Hematopoietic multipotent progenitor cell treated with erythropoietin and hydrocortisone succinate and interleukin-3 and kit ligand, for 8 days (in vitro differentiated cells): ENCODE data around the gene DHX36.
A peak's percentile ranks its signal among the peaks of the same experiment; 100 is the strongest.

ENCODE experiments used
- DNase-seq: peaks from one replicate; pipeline ENCODE4 v3.0.0-alpha.2; 2015

DHX36 gene

DNA sequence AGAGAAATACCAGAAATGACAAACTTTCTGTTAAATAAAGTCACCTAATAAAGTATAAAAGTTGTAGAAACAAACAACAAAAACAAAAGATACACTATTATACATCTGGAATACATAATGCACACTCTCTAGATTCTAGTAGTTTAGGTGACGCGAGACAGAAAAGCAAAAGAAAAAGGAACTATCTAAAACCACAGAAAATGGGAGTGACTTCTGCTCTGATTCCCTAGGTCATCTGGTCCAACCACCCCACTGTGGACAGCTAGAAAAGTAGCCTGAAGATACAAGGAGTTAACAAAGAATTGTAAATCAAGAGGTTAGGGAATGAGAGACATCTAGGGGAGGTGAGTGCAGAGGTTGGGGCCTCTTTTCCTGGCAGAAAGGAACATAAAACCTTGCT lies 39.1 kb downstream of the DHX36 start:
- DNase-seq: no peak

DNA sequence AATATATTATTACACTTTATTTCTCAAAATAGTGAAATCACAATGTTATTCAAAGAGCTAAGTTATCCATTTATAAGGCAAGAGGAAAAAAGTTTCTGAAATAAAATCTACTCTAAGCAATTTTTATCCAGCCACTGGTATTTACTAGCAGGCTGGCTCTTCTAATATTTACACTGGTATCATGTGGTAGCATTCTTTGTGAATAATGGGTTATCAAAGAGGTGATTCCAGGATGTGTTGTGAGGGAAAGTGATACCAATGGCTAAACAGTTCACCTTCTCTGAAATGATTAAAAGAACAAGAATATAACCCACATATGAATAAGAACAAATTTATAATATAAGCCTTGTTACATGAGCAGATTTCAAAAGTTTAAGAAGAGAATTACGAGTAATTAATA lies 44.1 kb downstream of the DHX36 start:
- no peak for DNase-seq

DNA sequence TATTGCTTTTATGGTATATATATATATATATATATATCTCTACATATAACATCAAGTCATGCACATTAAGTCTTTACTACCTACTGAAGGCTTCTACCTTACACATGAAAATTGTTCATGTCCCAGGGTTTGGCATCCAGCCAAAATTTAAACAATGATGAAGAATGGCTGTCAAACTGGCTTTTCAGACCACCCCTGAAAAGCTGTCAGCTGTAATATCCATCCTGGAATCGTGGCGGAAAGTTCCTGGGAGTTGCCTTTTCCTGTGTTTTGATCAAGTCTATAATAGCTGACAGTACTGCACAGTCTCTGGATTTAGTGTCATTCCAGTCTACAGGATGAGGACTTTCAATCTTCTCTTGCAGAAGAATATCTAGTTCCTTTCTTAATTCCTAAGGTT lies 48.3 kb downstream of the DHX36 start:
- peak; percentile 27 for DNase-seq

GRCh38 chr3:154275292-154275691 lies 49.0 kb downstream of the DHX36 start:
- peak; percentile 51 for DNase-seq

DNA sequence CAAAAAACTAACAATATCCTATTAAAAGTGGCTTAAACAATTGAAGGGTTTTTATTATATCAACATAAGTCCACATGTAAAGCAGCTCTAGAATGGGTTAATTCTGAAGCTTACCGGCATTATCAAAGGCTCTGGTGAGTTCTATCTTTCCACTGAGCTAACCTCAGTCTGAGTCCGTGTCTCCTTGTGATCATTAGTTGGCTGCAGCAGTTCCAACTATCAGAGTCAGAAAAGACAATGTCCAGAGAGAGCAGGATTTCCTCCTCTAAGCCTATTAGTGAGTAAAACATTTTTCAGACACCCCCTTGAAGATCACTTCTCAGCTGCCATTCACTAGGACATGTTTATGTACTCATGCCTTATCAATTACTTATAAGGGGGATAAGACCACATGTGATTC lies 49.9 kb downstream of the DHX36 start:
- DNase-seq: no peak

GRCh38 chr3:154273381-154273780 lies 50.9 kb downstream of the DHX36 start:
- DNase-seq: no peak

GRCh38 chr3:154254527-154254926 lies 69.8 kb downstream of the DHX36 start:
- DNase-seq: no peak

DNA sequence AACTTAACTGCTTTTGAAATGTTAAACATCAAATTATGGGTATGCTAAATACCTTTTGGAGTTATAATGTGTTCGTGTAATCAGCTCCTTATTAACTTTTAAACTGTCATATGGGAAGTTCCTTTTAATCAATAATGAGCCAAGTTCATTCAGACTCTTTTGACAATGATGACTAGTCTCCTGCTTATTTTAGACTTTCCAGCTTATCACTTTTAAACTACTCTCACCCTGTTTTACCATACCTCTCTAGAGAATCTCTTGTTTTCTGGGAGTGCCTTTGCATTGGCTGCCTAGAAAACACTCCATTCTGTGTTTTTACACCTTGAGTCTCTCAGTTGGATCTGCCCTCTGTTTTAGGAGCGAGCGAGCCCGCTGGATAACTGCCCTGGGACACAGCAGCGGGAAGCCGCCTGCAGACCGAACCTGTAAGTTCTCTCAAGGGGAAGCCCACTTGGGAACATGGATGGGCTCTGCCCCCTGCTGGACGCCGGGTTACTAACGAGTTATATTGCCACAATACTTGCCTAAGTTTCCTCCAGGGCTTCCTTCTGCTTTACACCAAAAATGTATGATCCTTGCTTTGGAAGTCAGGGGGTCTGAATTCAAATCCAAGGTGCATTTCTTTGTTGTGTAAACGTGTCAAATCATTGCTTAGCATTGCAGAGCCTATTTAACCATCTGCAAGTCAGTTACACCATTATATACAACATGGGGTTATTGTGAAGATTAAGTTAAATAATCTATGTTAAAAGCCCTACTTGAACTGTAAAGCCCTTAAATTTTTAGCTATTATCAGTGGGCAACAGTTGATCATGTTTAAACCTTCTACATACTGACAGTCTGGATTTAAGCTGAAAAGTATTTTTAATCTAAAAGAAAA lies 71.3 kb downstream of the DHX36 start:
- peak; percentile 87 for DNase-seq

GRCh38 chr3:154251610-154252009 lies 72.7 kb downstream of the DHX36 start:
- no peak for DNase-seq

DNA sequence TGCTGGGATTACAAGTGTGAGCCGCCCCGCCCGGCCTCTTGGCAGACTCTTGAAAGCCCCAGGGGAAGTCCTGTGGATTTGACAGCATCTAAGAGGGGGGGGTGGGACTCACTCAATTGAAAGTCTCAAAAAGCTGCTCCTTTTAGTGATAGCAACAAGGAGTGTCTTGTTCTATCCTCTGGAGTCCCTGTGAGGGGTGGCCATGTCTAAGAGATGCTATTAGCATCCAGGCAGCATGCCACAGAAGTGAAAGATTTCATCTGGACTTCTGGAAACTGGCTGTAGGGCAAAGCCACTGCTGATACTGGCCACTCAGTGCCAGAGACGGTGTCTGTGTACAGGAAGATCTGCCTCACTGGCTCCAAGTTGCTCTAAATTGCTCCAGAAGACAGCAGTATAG lies 74.0 kb downstream of the DHX36 start:
- DNase-seq: no peak

DNA sequence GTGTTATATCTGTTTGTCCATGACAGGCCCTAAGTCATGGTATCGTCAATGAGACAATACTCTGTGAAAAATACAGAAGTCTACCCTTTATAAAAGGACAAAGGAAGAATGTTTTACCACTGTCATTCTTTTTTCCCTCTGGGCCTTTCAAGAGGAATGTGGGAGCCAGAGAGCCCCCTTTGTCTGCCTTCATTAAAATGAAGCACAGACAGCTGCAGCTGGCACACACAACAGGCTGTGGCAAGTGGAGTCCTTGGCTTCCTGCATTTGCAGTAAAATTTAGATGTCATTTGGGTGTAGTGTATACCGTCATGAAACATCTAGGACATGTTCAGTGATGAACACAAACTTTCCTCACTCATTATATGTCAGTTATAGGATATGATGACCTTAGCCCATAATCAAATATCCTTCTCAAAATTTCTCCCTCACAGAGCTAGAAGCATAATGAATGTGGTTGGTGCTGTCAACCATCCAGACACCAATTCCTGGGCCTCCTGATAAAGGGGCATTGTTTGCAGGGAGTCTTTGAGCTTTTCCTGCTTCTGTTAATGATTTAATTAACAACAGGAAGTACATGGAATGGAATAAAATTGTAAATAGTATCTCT lies 76.4 kb downstream of the DHX36 start:
- DNase-seq: no peak

- no peak for DNase-seq
These were observed 79.6 kb downstream of the DHX36 start for GRCh38 chr3:154244644-154245043.

DNA sequence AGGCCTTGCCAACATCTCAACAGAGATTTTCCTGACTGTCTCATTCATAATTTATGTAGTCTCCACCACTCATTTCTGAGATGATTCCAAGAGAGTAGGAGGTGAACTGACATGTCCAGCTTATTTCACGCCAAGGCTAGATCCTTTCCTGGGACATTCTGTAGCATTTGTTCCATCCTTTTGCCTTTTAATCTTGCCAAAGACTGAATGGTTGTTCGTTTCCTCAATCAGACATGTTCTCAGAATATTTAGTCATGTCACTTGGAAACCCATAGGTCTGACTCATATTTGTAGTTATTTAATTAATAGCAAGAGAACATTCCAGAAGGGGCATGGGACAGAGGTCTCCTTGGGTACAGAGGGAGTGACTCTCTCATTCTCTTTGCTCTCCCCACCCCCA lies 80.9 kb downstream of the DHX36 start:
- DNase-seq: no peak

GRCh38 chr3:154242766-154243165 lies 81.5 kb downstream of the DHX36 start:
- DNase-seq: no peak

- no peak for DNase-seq
These were observed 82.8 kb downstream of the DHX36 start for GRCh38 chr3:154241496-154241895.

DNA sequence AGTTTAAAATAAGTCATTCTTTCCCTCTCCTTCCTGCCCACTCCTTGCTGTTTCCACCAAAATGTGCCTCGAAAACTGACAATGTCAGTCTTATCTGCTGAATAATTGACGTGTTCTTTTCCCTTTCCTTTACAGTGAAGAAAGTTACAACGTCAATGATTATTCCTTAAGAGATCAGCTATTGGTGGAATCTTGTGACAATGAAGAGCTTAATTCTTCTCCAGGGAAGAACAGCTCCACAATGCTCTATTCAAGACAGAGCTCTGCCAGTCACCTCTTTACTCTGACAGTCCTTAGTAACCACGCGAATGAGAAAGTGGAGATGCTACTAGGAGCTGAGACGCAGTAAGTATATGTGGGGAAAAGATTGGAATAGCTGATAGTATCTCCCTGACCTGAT lies 84.1 kb downstream of the DHX36 start:
- DNase-seq: no peak

- DNase-seq: no peak
These were observed 88.0 kb downstream of the DHX36 start for GRCh38 chr3:154236331-154236730.

DNA sequence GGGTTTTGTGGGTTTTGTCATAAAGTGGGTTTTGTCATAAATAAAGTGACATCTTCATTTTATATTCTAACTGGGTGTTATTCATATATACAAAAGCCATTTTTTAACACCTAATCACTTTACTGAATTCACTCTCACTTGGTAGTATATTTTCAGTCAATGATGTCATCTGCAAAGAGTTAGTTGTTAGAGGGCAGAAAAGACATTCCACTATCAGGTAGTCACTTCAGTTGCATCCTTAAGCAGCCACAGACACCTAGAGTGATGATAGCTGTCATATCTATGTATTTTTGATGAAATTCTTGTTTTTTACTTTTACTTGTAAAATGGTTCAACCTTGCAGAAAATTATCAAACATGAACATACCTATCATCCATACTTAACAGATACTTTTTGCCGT lies 89.0 kb downstream of the DHX36 start:
- no peak for DNase-seq

- no peak for DNase-seq
These were observed 95.1 kb downstream of the DHX36 start for GRCh38 chr3:154229217-154229590.

DNA sequence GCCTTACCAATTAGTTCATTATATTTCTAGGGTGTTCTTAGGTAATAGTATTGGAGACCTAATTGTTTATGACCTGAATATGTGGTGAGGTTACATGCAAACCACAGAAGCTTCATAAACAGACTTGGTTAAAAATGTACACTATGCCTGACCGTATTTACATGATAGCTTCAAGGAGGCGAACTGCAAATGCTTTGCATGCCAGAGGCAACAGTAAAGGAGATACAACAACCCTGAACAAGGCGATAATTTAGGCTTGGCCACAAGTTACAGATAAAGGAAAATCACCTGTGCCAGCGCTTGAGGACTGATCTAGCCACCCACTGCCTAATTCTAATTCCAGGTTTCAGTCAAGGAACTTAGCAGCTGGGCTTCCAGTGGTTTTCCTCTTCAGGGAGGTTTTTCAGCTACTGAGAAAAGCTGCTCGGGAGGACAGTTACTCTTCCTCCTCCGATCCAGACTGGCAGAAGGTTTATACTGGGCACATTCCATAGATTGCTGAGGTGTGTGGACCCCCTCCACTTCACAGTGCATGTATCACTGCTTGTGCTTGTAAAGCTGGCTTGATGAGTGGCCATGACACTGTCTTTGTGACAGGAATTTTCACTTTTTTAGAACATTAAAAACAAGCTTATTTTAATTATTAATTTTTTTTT lies 95.6 kb downstream of the DHX36 start:
- no peak for DNase-seq

- DNase-seq: no peak
These were observed 96.8 kb downstream of the DHX36 start for GRCh38 chr3:154227531-154227930.

DNA sequence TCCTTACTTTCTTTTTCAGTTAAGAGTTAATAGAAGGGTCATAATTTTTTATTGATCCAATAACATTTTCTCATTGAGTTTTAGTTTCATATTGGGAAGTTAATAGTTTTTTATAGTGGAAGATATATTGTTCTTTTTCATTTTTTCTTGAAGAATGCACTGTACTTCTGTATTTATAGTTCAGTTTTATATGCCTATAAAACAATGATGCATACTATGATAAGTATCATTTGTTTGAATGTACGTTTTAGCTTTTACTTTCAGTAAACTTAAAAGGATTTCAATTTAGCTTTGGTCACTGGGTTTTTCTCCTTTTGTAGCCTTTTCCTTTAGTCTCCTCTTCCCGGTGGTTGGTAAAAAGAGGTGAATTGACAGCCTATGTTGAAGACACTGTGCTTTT lies 98.8 kb downstream of the DHX36 start:
- no peak for DNase-seq

- no peak for DNase-seq
These were observed 99.4 kb downstream of the DHX36 start for GRCh38 chr3:154224866-154225265.

GRCh38 chr3:154224366-154224765 lies 99.9 kb downstream of the DHX36 start:
- DNase-seq: no peak
